Measurements from ENCODE around the gene EFCAB6.

Gene EFCAB6

DNA sequence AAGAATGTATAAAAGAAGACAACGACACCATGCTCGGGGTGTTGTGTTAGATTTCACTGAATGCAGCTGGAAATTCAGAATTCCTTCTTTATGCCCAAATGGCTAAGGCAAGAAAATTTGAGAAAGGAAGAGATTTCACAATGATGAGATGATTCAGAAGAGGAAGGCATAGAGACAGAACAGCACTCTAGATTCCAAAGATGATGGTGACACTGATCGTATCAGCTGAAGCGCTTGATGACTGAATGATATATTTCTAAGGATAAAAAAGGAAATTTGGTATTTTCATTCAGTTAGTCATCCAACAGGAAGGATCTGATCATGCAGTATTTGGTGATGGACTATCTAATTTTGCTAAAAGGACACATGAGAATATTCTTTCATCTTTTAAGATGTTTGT lies 189.2 kb downstream of the EFCAB6 start:
- H3K9me3 ChIP-seq (replicated peaks; ENCODE audit: low read length), result no peaks in the 10 kb centered on the region
- H3K27me3 ChIP-seq (ENCODE audit: control insufficient read depth, insufficient read depth, low read length), result no peaks in the 10 kb centered on the region
- H3K4me3 ChIP-seq (ENCODE audit: low read length), result no peak overlapping the region
- no peaks in the 10 kb centered on the region for H3K4me1 ChIP-seq (ENCODE audit: control insufficient read depth, insufficient read depth, low read length)
- H3K9ac ChIP-seq (ENCODE audit: low read depth, low read length), result no peak overlapping the region
- H3K4me2 ChIP-seq (ENCODE audit: low read length), result no peak overlapping the region
- H3K36me3 ChIP-seq (ENCODE audit: insufficient read depth, low read length), result no peaks in the 10 kb centered on the region

DNA sequence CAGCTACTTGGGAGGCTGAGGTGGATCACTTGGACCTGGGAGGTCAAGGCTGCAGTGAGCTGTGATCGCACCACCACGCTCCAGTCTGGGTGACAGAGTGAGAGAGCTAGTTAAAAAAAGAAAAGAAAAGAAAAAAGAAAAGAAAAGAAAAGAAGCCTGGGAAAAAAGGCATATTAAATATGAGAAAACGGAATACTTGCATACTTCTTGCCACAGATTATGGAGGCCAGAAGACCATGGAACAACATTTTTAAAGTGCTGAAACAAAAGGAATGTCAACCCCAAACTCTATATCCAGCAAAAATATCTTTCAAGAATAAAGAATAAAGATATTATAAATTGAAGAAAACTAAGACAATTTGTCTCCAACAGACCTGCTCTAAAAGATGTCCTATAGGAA lies 191.9 kb downstream of the EFCAB6 start:
- H3K36me3 ChIP-seq (ENCODE audit: insufficient read depth, low read length), result no peaks in the 10 kb centered on the region
- no peaks in the 10 kb centered on the region for H3K4me1 ChIP-seq (ENCODE audit: control insufficient read depth, insufficient read depth, low read length)
- H3K4me2 ChIP-seq (ENCODE audit: low read length), result no peak overlapping the region
- no peak overlapping the region for H3K9ac ChIP-seq (ENCODE audit: low read depth, low read length)
- no peaks in the 10 kb centered on the region for H3K9me3 ChIP-seq (replicated peaks; ENCODE audit: low read length)
- H3K4me3 ChIP-seq (ENCODE audit: low read length), result no peak overlapping the region
- no peaks in the 10 kb centered on the region for H3K27me3 ChIP-seq (ENCODE audit: control insufficient read depth, insufficient read depth, low read length)

DNA sequence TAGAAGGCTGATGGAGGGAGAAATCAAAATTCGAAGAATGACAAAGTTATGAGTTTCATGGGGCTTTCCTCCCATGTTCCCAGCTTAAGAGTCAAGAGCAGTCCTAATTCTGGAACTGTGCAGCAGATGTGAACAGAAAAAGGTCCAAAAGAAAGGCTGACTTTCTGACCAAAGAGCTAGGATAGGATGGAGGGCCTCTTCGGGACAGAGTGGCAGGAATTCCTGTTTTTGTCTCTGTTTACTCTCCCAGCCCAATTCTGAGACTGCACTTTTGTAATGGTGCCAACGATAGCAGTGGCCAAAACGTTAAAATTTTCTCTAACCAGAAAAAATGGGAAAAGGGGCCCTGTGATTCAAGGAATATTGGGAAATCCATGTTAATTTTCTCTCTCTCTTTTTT lies 193.6 kb downstream of the EFCAB6 start:
- Histone ChIP-seq H3K4me3 (ENCODE audit: low read length) (no peak overlapping the region), H3K4me1 (ENCODE audit: control insufficient read depth, insufficient read depth, low read length) (no peaks in the 10 kb centered on the region), H3K4me2 (ENCODE audit: low read length) (no peak overlapping the region), H3K9ac (ENCODE audit: low read depth, low read length) (no peak overlapping the region), H3K36me3 (ENCODE audit: insufficient read depth, low read length) (no peaks in the 10 kb centered on the region), H3K9me3 (replicated peaks; ENCODE audit: low read length) (no peaks in the 10 kb centered on the region), H3K27me3 (ENCODE audit: control insufficient read depth, insufficient read depth, low read length) (no peaks in the 10 kb centered on the region)

DNA sequence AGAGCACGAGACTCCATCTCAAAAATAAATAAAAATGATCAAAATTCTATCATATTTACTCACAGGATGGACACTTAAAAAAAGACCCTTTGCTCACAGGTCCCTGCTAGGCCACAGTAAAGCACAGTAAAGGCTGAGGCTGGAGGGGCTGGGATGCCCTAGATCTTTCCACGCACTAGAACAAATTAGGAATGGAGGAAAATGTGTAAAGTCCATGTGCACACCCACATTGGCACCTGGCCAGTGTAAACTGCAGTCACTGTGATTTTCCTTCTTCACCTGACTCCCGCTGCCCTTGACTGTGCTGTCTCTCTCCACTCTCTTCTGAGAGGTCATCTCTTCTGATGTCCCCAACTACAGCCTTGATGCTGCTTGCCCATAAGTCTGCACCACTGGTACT lies 195.5 kb downstream of the EFCAB6 start:
- Histone ChIP-seq H3K4me1 (ENCODE audit: control insufficient read depth, insufficient read depth, low read length) (no peaks in the 10 kb centered on the region), H3K36me3 (ENCODE audit: insufficient read depth, low read length) (no peaks in the 10 kb centered on the region), H3K9ac (ENCODE audit: low read depth, low read length) (no peak overlapping the region), H3K27me3 (ENCODE audit: control insufficient read depth, insufficient read depth, low read length) (no peaks in the 10 kb centered on the region), H3K9me3 (replicated peaks; ENCODE audit: low read length) (no peaks in the 10 kb centered on the region), H3K4me2 (ENCODE audit: low read length) (no peak overlapping the region), H3K4me3 (ENCODE audit: low read length) (no peak overlapping the region)

DNA sequence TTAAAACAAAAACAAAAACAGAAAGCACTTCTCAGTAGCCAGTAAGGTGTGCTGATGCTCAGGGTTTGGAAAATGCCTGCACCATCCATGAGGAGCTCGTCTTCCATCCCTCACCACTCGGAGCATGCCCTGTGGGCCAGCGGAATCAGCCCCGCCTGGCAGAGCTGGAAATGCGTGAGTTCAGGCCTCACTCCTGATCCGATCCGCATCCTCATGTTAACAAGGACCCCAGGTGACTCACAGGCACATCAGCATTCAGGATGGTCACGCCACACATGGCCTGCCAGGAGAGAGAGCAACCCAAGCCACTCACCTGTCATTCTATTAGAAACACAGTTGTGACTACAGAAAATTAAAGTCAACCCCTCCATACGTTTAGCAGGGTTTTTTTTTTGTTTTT lies 211.8 kb downstream of the EFCAB6 start:
- Histone ChIP-seq H3K27me3 (ENCODE audit: control insufficient read depth, insufficient read depth, low read length) (no peaks in the 10 kb centered on the region), H3K4me2 (ENCODE audit: low read length) (no peak overlapping the region), H3K9ac (ENCODE audit: low read depth, low read length) (no peak overlapping the region), H3K9me3 (replicated peaks; ENCODE audit: low read length) (no peaks in the 10 kb centered on the region), H3K4me3 (ENCODE audit: low read length) (no peak overlapping the region), H3K4me1 (ENCODE audit: control insufficient read depth, insufficient read depth, low read length) (no peaks in the 10 kb centered on the region), H3K36me3 (ENCODE audit: insufficient read depth, low read length) (no peaks in the 10 kb centered on the region)

DNA sequence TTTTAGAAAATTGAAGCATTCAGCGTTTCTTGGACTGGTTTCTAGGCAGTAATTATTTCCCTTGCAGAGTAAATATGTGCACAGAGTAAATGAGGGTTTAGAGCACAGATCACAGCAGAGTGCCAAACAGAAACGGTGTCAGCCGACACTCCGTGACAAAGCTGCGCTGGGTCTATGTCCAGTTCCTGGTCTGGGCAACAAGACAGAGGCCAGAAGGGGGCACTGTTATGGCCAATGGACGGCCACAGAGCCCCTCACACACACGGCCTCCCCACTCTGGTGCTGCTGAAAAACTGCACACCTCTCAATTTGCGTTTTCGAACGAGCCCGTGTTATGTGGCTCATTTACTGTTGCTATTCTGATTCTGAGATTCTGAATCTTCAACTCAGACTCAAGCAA lies 219.6 kb downstream of the EFCAB6 start:
- H3K9ac ChIP-seq (ENCODE audit: low read depth, low read length), result no peak overlapping the region
- no peaks in the 10 kb centered on the region for H3K36me3 ChIP-seq (ENCODE audit: insufficient read depth, low read length)
- no peak overlapping the region for H3K4me2 ChIP-seq (ENCODE audit: low read length)

DNA sequence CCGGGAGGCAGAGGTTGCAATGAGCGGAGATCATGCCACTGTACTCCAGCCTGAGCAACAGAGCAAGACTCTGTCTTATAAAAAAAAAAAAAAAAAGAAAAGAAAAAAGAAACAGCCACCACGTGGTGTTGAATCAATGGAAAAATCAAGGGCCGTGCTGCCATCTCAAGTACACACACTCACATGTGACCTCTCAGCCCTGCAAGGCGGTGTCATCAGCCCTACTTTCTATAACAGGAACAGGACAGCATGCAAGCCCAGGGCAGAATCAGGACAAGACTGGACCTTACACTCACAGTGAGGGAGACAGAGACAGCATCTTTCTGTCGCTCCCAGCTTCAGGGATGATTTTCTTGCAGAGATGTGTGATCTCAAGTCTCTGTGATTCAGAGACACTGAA lies 220.7 kb downstream of the EFCAB6 start:
- no peak overlapping the region for H3K4me2 ChIP-seq (ENCODE audit: low read length)
- H3K9me3 ChIP-seq (replicated peaks; ENCODE audit: low read length), result no peaks in the 10 kb centered on the region
- no peaks in the 10 kb centered on the region for H3K36me3 ChIP-seq (ENCODE audit: insufficient read depth, low read length)
- no peaks in the 10 kb centered on the region for H3K27me3 ChIP-seq (ENCODE audit: control insufficient read depth, insufficient read depth, low read length)
- H3K9ac ChIP-seq (ENCODE audit: low read depth, low read length), result no peak overlapping the region
- H3K4me1 ChIP-seq (ENCODE audit: control insufficient read depth, insufficient read depth, low read length), result no peaks in the 10 kb centered on the region
- no peak overlapping the region for H3K4me3 ChIP-seq (ENCODE audit: low read length)

More for the DNA sequence above, 219.6 kb downstream of the EFCAB6 start:
- Histone ChIP-seq H3K9me3 (replicated peaks; ENCODE audit: low read length) (no peaks in the 10 kb centered on the region), H3K4me1 (ENCODE audit: control insufficient read depth, insufficient read depth, low read length) (no peaks in the 10 kb centered on the region), H3K4me3 (ENCODE audit: low read length) (no peak overlapping the region), H3K27me3 (ENCODE audit: control insufficient read depth, insufficient read depth, low read length) (no peaks in the 10 kb centered on the region)

DNA sequence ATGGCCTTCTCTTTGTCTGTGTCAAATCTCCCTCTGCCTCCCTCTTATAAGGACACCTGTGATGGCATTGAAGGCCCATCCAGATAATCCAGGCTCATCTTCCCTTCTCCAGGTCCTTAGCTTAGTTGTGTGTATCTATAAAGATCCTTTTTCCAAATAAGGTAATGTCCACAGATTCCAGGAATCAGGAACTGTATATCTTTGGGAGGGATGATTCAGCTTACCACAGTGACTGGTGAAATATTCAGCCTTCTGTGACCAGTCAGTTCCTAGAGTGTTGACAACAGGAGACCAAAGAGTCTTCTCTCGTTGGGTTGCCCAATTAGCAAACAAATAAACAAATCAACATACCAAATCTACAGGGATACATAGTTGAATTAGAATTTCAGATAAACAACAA lies 224.5 kb downstream of the EFCAB6 start:
- Histone ChIP-seq H3K9ac (ENCODE audit: low read depth, low read length) (no peak overlapping the region), H3K27me3 (ENCODE audit: control insufficient read depth, insufficient read depth, low read length) (no peaks in the 10 kb centered on the region), H3K4me3 (ENCODE audit: low read length) (no peak overlapping the region), H3K9me3 (replicated peaks; ENCODE audit: low read length) (peaks cover 8% of the 10 kb centered on the region), H3K36me3 (ENCODE audit: insufficient read depth, low read length) (no peaks in the 10 kb centered on the region), H3K4me1 (ENCODE audit: control insufficient read depth, insufficient read depth, low read length) (no peaks in the 10 kb centered on the region), H3K4me2 (ENCODE audit: low read length) (no peak overlapping the region)

DNA sequence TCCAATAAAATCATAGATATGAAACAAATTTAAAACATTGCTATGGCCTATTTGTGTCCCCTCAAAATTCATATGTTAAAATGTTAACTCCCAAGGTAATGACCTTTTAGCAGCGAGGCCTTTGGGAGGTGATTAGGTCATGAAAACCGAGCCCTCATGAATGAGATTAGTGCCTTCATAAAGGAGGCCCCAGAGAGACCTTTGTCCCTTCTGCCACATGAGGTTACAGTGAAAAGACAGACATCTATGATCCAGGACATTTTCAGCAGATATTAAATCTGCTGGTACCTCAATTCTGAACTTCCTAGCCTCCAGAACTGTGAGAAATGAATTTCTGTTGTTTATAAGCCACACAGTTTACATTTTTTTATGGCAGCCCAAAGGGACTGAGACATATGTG lies 228.6 kb downstream of the EFCAB6 start:
- H3K9ac ChIP-seq (ENCODE audit: low read depth, low read length), result no peak overlapping the region

DNA sequence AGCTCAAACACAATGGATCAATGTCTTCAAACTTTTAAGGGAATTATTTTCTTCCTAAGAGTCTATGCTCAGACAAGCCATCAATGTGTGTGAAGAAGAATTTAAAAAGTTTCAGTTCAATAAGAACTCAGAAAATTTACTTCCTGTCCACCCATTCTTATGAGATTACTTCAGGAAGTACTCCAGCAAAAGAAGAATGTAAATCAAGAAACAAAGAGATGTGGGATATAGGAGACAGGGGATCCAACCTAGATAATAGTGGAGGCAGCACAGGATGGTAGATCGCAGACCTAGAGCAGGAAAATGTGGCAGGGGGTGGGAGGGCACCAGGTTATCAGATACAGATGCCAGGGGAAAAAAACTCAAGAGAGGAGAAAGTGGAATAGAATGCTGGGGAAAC lies 229.7 kb downstream of the EFCAB6 start:
- peaks cover 8% of the 10 kb centered on the region for H3K9me3 ChIP-seq (replicated peaks; ENCODE audit: low read length)
- H3K4me3 ChIP-seq (ENCODE audit: low read length), result no peak overlapping the region
- H3K27me3 ChIP-seq (ENCODE audit: control insufficient read depth, insufficient read depth, low read length), result no peaks in the 10 kb centered on the region
- H3K4me1 ChIP-seq (ENCODE audit: control insufficient read depth, insufficient read depth, low read length), result no peaks in the 10 kb centered on the region
- H3K36me3 ChIP-seq (ENCODE audit: insufficient read depth, low read length), result no peaks in the 10 kb centered on the region
- H3K4me2 ChIP-seq (ENCODE audit: low read length), result no peak overlapping the region
- no peak overlapping the region for H3K9ac ChIP-seq (ENCODE audit: low read depth, low read length)

More for the DNA sequence above, 228.6 kb downstream of the EFCAB6 start:
- no peak overlapping the region for H3K4me3 ChIP-seq (ENCODE audit: low read length)
- H3K36me3 ChIP-seq (ENCODE audit: insufficient read depth, low read length), result no peaks in the 10 kb centered on the region
- H3K27me3 ChIP-seq (ENCODE audit: control insufficient read depth, insufficient read depth, low read length), result no peaks in the 10 kb centered on the region
- H3K9me3 ChIP-seq (replicated peaks; ENCODE audit: low read length), result peaks cover 8% of the 10 kb centered on the region
- no peaks in the 10 kb centered on the region for H3K4me1 ChIP-seq (ENCODE audit: control insufficient read depth, insufficient read depth, low read length)
- H3K4me2 ChIP-seq (ENCODE audit: low read length), result no peak overlapping the region

DNA sequence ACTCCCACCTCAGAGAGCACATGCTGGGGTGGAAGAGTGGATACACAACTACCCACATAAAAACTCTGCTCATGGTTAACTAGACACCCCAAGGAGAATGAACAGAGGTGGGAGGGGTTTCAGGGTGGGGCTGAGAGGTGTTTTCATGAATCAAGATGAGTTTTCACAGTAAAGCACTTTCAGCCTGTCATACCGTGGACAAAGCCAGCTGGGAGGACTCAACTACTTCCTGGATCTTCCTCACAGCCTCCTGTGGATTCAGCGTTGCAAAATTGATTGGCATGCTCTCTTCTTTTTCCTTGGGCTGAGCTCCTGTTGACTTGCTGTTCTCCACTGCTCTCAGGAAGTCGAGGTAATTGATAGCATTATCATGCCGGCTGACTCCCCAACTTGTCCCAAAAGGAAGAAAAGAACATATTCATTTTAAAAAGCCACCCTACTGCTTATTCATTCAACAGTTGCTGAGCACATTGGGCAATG lies 231.8 kb downstream of the EFCAB6 start:
- no peak overlapping the region for H3K4me3 ChIP-seq (ENCODE audit: low read length)

DNA sequence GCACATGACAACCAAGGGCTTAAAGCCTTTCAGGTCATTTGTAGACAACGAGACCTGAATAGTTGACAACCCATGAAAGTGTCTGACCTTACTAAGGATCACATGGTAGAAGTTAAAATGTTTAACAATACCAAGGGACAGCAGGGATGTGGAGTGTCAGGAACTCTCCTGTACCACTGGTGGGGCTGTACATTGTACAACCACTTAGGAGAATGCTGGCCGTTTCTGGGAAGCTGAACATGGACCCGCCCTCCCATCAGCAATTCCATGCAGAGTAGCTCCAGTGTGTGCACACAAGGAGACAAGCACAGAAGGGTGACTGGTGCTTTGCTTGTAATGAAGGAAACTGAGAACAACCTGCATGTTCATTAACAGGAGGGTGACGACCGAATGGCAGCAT lies 237.4 kb downstream of the EFCAB6 start:
- Histone ChIP-seq H3K27me3 (ENCODE audit: control insufficient read depth, insufficient read depth, low read length) (no peaks in the 10 kb centered on the region), H3K36me3 (ENCODE audit: insufficient read depth, low read length) (no peaks in the 10 kb centered on the region), H3K4me1 (ENCODE audit: control insufficient read depth, insufficient read depth, low read length) (no peaks in the 10 kb centered on the region), H3K9me3 (replicated peaks; ENCODE audit: low read length) (no peaks in the 10 kb centered on the region), H3K4me2 (ENCODE audit: low read length) (no peak overlapping the region), H3K4me3 (ENCODE audit: low read length) (no peak overlapping the region), H3K9ac (ENCODE audit: low read depth, low read length) (no peak overlapping the region)

More for the DNA sequence above, 231.8 kb downstream of the EFCAB6 start:
- Histone ChIP-seq H3K4me1 (ENCODE audit: control insufficient read depth, insufficient read depth, low read length) (no peaks in the 10 kb centered on the region), H3K36me3 (ENCODE audit: insufficient read depth, low read length) (no peaks in the 10 kb centered on the region), H3K9ac (ENCODE audit: low read depth, low read length) (no peak overlapping the region), H3K27me3 (ENCODE audit: control insufficient read depth, insufficient read depth, low read length) (no peaks in the 10 kb centered on the region), H3K9me3 (replicated peaks; ENCODE audit: low read length) (peaks cover 8% of the 10 kb centered on the region), H3K4me2 (ENCODE audit: low read length) (no peak overlapping the region)

Measured in skeletal muscle satellite cell (primary cell).